HAP-1 (cell line): Measurements from ENCODE around the gene HNRNPUL2.
"Not testable (repeated sequence)": the region's sequence is repeated elsewhere in the genome, so short reads cannot be mapped to it uniquely, and the experiment has no call there.

ENCODE experiments used
- DNase-seq, 2 experiments: peaks; one replicate each; pipeline ENCODE4 v3.0.0-alpha.2; 2016 to 2020; ENCODE audit warnings: low spot score in 2 of 2
- H3K27me3 ChIP-seq: fragments of 250-450 bp; sonication (Bioruptor Pico); 2 replicates; pipeline ENCODE4 v1.5.1; 2020; ENCODE audit warnings: low read depth, mild to moderate bottlenecking, moderate library complexity
- H3K36me3 ChIP-seq: fragments of 250-450 bp; sonication (Bioruptor Pico); replicated peaks from 2 replicates; pipeline ENCODE4 v1.5.1; 2020; ENCODE audit warnings: mild to moderate bottlenecking
- H3K4me1 ChIP-seq: fragments of 250-450 bp; sonication (Bioruptor Pico); 2 replicates; pipeline ENCODE4 v1.5.1; 2020; ENCODE audit warnings: mild to moderate bottlenecking
- H3K4me3 ChIP-seq: fragments of 250-450 bp; sonication (Bioruptor Pico); 2 replicates; pipeline ENCODE4 v1.5.1; 2020; ENCODE audit warnings: mild to moderate bottlenecking, moderate library complexity
- H3K9me3 ChIP-seq: fragments of 250-450 bp; sonication (Bioruptor Pico); 2 replicates; pipeline ENCODE4 v1.5.1; 2020; ENCODE audit warnings: mild to moderate bottlenecking, moderate library complexity
- in situ Hi-C: fragments of 300-500 bp; cut with MboI; formaldehyde crosslinking; loops from 3 replicates; pipeline ENCODE4 v1.14.3; 2020; ENCODE audit warnings: low sequenced_read_pairs, inconsistent platforms, mixed read lengths

Gene HNRNPUL2

GRCh38 chr11:62678770-62679696, 48.2 kb downstream of the HNRNPUL2 start, which contains the start of gene UBXN1:
Gene UBXN1 (minus strand): TSS chr11:62679073. CDS start chr11:62678923, 150 bp downstream.
- Histone ChIP-seq H3K27me3 (no peaks in the 10 kb centered on the region), H3K4me3 (peak within 1 kb of the TSS; percentile 95), H3K4me1 (peaks cover 15% of the 10 kb centered on the region), H3K9me3 (no peaks in the 10 kb centered on the region), H3K36me3 (peaks cover 32% of the 10 kb centered on the region)
- in situ Hi-C loops: no loop called here
- DNase-seq: peak; percentile 81 to 91

- DNase-seq: no peak
- H3K9me3 ChIP-seq: no peaks in the 10 kb centered on the region
- H3K36me3 ChIP-seq: peaks cover 38% of the 10 kb centered on the region
- in situ Hi-C loops: no loop called here
- peak overlapping the region; percentile 95 for H3K4me3 ChIP-seq
- no peaks in the 10 kb centered on the region for H3K27me3 ChIP-seq
- peaks cover 15% of the 10 kb centered on the region for H3K4me1 ChIP-seq
Observed at GRCh38 chr11:62678433-62678769, 48.9 kb downstream of the HNRNPUL2 start.

- Histone ChIP-seq H3K36me3 (peaks cover 44% of the 10 kb centered on the region), H3K27me3 (no peaks in the 10 kb centered on the region), H3K4me1 (peaks cover 20% of the 10 kb centered on the region), H3K4me3 (peak overlapping the region; percentile 95), H3K9me3 (no peaks in the 10 kb centered on the region)
- no peak for DNase-seq
- in situ Hi-C loops: no loop called here
Observed at GRCh38 chr11:62677714-62678113, 49.5 kb downstream of the HNRNPUL2 start.

- H3K4me1 ChIP-seq: peaks cover 23% of the 10 kb centered on the region
- H3K36me3 ChIP-seq: peaks cover 46% of the 10 kb centered on the region
Observed at GRCh38 chr11:62677156-62677555, 50.1 kb downstream of the HNRNPUL2 start.

GRCh38 chr11:62676698-62677097, 50.6 kb downstream of the HNRNPUL2 start:
- no peak overlapping the region for H3K4me3 ChIP-seq
- H3K36me3 ChIP-seq: peaks cover 46% of the 10 kb centered on the region
- peaks cover 23% of the 10 kb centered on the region for H3K4me1 ChIP-seq
- H3K27me3 ChIP-seq: no peaks in the 10 kb centered on the region
- no peaks in the 10 kb centered on the region for H3K9me3 ChIP-seq
- DNase-seq: no peak
- in situ Hi-C loops: no loop called here

More at GRCh38 chr11:62677156-62677555, 50.1 kb downstream of the HNRNPUL2 start:
- in situ Hi-C loops: no loop called here
- no peaks in the 10 kb centered on the region for H3K27me3 ChIP-seq
- DNase-seq: no peak
- 0 out of 2 replicates have a peak overlapping the region, but pooled peaks have one; percentile 95 for H3K4me3 ChIP-seq
- H3K9me3 ChIP-seq: no peaks in the 10 kb centered on the region

- in situ Hi-C loops, DNase-seq, H3K27me3 ChIP-seq, H3K9me3 ChIP-seq, H3K4me3 ChIP-seq: not testable (repeated sequence)
- peaks cover 46% of the 10 kb centered on the region for H3K36me3 ChIP-seq
- peaks cover 23% of the 10 kb centered on the region for H3K4me1 ChIP-seq
Observed at GRCh38 chr11:62675415-62675814, 51.8 kb downstream of the HNRNPUL2 start.

GRCh38 chr11:62673196-62673525, 54.1 kb downstream of the HNRNPUL2 start:
- Histone ChIP-seq H3K36me3 (peaks cover 45% of the 10 kb centered on the region), H3K4me3 (peak overlapping the region; percentile 76), H3K9me3 (no peaks in the 10 kb centered on the region), H3K27me3 (no peaks in the 10 kb centered on the region), H3K4me1 (peaks cover 26% of the 10 kb centered on the region)
- no peak for DNase-seq
- in situ Hi-C loops: no loop called here

GRCh38 chr11:62671608-62672389, 55.5 kb downstream of the HNRNPUL2 start, which contains the start of the genes LBHD1 and UQCC3:
Gene LBHD1 (minus strand): TSS chr11:62672267. CDS start chr11:62670031, 2,236 bp downstream.
Gene UQCC3 (plus strand): TSS chr11:62671673. CDS start chr11:62671746, 73 bp downstream.
- peak; percentile 81 to 85 for DNase-seq
- Histone ChIP-seq H3K4me3 (peak within 1 kb of the TSS; percentile 76), H3K9me3 (no peaks in the 10 kb centered on the region), H3K4me1 (peaks cover 25% of the 10 kb centered on the region), H3K27me3 (no peaks in the 10 kb centered on the region), H3K36me3 (peaks cover 43% of the 10 kb centered on the region)
- in situ Hi-C loops: no loop called here

- H3K36me3 ChIP-seq: peaks cover 43% of the 10 kb centered on the region
- no peaks in the 10 kb centered on the region for H3K27me3 ChIP-seq
- no peak for DNase-seq
- in situ Hi-C loops: no loop called here
- H3K4me3 ChIP-seq: peak overlapping the region; percentile 76
- H3K9me3 ChIP-seq: no peaks in the 10 kb centered on the region
- peaks cover 31% of the 10 kb centered on the region for H3K4me1 ChIP-seq
Observed at GRCh38 chr11:62671236-62671607, 56.0 kb downstream of the HNRNPUL2 start.

GRCh38 chr11:62669420-62670161, 57.7 kb downstream of the HNRNPUL2 start:
- Histone ChIP-seq H3K27me3 (no peaks in the 10 kb centered on the region), H3K36me3 (peaks cover 44% of the 10 kb centered on the region), H3K9me3 (no peaks in the 10 kb centered on the region), H3K4me3 (no peak overlapping the region), H3K4me1 (peaks cover 31% of the 10 kb centered on the region)
- DNase-seq: peak in 1 of 2 experiments; percentile 56
- in situ Hi-C loops: no loop called here

GRCh38 chr11:62667460-62667859, 59.8 kb downstream of the HNRNPUL2 start:
- Histone ChIP-seq H3K9me3 (no peaks in the 10 kb centered on the region), H3K4me1 (peaks cover 23% of the 10 kb centered on the region), H3K4me3 (peak overlapping the region; percentile 93), H3K27me3 (no peaks in the 10 kb centered on the region), H3K36me3 (peaks cover 37% of the 10 kb centered on the region)
- in situ Hi-C loops: no loop called here
- no peak for DNase-seq

- peaks cover 45% of the 10 kb centered on the region for H3K36me3 ChIP-seq
- H3K4me3 ChIP-seq: peak overlapping the region; percentile 93
- H3K9me3 ChIP-seq: no peaks in the 10 kb centered on the region
- peak in 1 of 2 experiments; percentile 47 for DNase-seq
- no peaks in the 10 kb centered on the region for H3K27me3 ChIP-seq
- peaks cover 23% of the 10 kb centered on the region for H3K4me1 ChIP-seq
- in situ Hi-C loops: no loop called here
Observed at GRCh38 chr11:62666259-62666926, 60.9 kb downstream of the HNRNPUL2 start.
